ENCODE measurements around the gene NR2C2.

Gene NR2C2

DNA sequence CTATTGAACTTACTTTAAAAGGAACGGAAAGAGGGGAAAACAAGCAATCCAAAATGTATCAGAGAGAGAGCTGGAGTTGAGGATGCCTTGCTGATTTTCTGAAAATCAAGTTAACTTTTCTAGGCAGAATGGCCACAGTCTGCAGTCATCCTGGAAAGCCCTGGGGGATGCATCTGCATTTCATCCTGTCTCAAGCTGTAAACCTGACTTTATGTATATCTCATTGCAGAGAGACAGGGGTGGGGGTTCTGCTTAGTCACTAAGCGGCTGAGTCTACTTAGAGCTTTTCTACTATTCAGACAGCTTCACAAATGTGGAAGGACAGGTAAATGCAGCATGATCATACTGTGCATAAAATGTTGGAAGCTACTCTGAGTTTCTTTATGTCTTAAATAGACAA lies 76.3 kb downstream of the NR2C2 start:
- no peak for DNase-seq (ENCODE audit: low spot score)

DNA sequence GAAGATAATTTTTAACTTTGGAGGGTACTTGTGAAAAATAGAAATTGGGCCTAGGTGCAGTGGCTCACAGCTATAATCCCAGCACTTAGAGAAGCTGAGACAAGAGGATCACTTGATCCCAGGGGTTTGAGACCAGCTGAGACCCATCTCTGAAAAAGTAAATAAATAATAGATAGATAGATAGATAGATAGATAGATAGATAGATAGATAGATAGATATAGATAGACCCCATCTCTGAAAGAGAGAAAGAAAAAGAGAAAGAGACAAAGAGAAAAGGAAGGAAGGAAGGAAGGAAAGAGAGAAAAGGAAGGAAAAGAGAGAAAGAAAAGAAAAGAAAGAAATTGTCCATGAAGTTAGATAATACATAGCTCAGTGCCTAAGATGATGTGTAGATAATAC lies 82.2 kb downstream of the NR2C2 start:
- DNase-seq (ENCODE audit: low spot score): no peak

DNA sequence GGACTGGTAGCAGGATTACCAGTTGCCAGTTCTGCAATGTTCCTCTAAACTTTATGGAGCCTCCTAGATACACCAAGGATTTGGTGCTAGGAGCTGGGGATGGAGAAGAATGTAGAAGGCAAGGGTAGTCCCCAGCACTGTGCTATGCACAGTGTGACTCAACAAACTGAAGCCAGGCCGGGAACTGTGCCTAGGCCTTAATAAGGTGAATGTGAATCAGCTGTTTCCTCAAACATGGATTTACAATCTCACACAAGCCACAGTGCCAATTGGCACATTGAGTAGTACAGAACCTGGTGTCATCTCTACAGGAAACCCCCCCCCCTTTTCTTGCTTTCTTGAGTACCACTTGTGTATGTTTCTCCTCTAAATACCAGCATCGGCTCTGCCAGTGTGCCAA lies 85.3 kb downstream of the NR2C2 start:
- DNase-seq (ENCODE audit: low spot score): no peak

DNA sequence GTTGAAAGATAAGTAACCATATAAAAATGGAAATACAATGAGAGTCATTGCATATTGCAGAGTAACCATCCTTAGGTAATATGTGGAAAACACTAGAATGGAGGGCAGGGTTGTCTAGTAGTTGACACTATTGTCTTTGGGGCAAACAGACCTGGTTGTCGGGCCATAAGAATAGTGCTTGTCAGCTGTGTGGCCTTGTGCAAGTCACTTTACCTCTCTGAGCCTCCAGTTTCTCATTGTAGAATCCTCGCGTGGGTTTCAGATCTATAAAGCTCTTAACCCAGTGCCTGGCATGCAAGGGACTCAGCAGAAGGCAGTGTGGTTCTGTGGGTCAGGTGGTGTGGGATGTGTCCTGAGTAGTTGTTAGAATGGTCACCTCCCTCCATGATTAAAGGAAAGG lies 85.7 kb downstream of the NR2C2 start:
- no peak for DNase-seq (ENCODE audit: low spot score)

DNA sequence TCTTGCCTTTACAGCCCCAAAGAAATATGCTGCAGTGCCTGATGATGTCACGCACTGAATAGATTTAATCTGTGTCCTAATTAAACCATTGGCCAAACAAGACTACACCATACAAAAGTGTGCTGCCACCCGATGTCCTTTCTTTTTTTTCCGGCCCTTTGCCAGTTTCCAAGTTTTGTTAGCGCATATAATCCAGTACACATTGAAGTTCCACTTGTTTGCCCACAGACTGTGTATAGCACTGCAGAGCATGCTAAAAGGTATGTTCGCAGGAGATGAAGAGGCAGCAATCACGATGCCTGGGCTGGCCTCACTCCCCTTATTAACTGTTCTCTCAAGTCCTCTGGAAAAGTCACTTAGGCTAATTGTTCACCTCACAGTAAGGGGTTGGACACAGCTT lies 90.9 kb downstream of the NR2C2 start:
- no peak for DNase-seq (ENCODE audit: low spot score)

DNA sequence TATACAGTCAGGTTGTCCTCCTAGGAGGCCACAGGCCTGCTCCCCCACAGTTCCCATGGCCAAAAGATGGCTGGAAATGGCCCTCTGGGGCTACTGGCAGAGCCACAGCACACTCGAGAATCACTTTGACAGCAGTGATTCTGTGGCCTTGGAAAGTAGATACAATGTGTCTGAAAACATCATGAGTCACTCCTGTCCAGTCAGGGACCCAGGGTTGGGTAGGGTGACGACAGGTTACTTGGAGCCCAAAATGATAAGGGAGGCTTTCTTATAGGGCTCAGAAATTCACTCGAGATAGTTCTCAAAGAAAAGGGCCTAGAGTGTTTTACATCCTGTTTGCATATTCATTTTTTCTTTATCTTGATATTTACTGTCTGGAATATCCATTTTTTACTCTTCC lies 93.5 kb downstream of the NR2C2 start:
- DNase-seq (ENCODE audit: low spot score): no peak

DNA sequence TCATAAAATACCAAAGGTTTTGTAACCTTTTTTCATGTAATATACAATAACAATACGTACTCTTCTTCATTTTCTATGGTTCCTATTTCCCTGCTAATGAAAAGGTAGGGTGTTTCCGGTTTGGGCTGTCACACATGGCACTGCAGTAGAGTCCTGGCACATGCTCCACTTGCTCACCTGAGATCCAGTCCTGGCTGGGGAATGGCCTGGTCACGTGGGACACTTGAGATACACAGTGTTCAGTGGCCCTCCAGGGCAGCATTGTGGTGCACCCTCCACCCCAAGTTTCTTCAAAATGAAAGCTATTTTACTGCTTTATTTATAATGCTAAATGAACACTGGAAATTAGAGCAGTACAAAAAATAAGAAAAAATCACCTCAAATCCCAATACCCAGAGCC lies 94.6 kb downstream of the NR2C2 start:
- no peak for DNase-seq (ENCODE audit: low spot score)

DNA sequence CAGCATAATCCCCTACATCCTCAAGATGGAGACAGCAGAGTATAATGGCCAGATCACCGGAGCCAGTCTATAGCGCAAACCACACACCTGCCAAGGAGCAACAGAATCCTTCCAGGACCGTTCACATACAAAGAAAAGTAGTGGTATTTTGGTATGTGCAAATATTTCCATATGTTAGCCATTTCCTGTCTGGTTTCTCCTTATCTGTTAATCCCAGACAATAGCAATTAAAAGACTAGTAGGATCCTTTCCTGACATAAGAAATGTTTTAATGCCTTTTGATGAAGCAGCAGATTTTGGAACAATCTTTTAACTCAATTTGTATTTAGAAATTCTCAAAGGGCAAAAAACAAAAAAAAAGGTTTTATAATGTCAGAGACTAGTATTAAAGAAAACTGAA lies 95.6 kb downstream of the NR2C2 start:
- DNase-seq (ENCODE audit: low spot score): no peak

DNA sequence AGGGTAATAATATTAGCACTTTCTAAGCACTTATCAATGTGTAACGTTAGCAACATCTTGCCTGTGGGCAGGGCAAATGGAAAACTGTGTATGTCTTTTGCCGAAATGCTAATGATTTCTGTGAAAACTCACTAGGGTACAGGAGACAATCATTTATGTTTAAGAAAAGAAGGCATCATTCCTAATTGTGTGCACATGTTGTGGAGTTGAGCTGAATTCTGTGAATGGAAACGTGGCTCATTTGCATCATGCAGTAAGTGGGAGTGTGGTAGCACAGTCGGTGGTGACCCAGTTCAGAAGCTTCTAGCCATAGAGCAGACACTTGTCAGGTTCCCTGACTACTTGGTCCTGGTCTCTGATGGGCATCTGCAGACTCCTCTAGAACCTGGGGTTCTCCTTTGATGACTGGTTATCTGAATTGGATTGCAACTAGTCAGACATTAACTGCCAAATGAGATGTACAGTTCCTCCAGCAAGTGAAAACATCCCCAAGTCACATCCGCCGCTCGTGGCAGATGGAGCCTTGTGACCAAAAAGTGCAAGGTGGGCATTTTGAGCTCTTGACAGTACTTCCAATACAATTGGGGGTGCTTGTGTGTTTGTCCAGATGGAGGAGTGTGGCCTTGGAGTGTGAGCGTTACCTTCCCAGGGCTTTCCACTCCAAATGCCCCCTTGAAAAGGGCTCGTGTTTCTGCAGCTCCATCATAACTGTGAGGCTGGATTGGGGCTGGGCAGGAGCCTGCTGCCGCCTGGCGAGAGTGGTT lies 96.2 kb downstream of the NR2C2 start:
- no peak for DNase-seq (ENCODE audit: low spot score)

DNA sequence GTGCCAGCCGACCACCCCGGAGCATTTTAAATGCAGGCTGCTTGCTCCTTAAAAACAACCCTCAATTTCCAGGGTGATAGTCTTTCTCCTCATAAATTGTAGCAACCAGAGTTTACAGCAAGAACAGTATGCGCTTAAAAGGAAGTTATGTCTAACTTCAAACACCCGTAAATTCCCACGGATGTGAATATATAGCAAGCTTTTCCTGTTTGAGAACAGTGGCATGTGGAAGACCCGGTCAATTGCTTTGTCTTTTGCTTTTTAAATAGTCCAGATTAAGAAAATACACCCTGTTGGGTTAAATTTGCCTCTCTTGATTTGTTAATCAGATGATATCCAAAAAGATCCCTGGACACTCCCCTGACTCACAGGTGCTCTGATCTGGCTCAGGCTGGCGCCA lies 96.9 kb downstream of the NR2C2 start:
- DNase-seq (ENCODE audit: low spot score): no peak

DNA sequence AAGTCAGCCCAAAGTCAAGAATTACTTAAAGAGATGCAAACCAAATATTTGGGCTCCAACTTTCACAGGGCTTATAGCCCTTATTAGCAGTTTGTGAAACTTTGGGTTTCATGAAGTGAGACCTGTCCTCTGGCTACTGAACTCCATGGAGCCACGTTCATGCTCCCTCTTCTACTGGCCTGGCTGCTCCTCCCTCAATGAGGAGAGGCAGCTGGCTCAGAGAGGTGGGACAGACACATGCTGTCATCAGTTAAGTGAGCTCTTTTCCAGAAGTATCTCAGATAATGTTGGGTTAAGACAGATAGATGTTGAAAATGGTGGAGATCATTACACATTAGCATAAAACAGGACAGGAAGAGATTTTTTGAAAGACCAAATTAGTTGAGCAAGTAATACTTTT lies 98.3 kb downstream of the NR2C2 start:
- no peak for DNase-seq (ENCODE audit: low spot score)

DNA sequence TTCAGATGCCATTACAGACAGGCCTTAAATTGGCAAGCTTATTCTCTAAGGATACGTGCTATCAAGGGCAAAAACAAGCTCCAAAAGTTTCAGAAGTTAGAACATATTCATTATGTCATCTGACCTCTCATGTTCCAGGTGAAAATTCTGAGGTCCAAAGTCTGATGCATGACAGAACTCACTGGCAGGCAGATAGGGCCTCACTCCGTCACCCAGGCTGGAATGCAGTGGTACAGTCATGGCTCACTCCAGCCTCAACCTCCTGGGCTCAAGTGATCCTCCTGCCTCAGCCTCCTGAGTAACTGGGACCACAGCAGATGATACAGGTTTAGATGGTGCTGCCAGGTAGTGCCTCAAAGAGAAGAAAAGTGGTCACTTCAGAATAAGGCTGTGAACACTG lies 102.2 kb downstream of the NR2C2 start:
- no peak for DNase-seq (ENCODE audit: low spot score)

DNA sequence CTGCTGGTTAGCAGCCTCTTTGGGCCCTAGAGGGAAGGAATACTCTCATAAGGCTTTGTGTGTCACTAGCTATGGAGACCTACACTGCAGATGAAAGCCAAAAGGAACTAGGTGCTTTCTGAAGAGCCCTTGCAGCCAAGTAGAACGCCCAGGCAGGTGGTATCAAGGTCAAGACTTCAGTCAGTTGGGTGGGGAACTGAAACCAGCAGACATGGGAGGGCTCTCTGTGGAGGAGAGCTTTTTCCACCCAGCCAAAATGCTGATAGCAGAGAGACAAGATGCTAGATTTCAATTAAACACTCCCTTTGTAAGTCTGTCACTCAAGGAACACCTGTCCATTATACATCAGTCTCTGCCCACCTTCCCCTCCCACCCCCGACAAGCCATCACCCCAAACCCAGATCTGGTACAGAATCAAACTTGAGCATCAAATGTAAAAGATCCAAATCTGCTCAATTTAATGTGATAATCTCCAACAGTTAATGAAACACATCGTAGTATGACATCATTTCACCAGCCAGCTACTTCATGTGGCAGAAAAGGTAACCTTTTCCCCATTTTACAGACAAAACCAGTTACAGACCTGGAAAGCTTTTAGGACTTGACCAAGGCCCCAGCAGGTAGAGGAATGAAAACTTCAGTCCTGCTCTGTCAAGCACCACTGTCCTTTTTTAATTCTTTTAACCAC lies 103.2 kb downstream of the NR2C2 start:
- DNase-seq (ENCODE audit: low spot score): no peak

DNA sequence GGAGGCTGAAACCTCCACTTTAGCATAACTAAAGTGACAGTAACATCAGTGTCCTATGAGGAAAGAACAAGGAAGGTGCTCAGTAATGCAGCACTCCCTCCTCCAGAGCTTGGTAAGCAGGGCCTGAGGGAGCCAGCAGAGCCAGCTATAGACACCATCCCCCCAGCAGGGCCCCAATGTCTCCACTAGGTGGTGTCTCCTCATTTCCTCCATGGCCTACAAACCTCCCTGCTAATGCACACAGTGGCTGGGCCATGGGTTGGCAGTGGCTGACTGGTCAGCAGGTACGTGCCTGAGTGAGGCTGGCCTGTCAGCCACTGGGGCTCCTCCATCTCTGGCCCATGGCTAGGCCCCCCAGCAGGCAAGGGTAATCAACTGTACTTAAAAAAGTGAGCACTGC lies 104.1 kb downstream of the NR2C2 start:
- peak; percentile 59 for DNase-seq (ENCODE audit: low spot score)

DNA sequence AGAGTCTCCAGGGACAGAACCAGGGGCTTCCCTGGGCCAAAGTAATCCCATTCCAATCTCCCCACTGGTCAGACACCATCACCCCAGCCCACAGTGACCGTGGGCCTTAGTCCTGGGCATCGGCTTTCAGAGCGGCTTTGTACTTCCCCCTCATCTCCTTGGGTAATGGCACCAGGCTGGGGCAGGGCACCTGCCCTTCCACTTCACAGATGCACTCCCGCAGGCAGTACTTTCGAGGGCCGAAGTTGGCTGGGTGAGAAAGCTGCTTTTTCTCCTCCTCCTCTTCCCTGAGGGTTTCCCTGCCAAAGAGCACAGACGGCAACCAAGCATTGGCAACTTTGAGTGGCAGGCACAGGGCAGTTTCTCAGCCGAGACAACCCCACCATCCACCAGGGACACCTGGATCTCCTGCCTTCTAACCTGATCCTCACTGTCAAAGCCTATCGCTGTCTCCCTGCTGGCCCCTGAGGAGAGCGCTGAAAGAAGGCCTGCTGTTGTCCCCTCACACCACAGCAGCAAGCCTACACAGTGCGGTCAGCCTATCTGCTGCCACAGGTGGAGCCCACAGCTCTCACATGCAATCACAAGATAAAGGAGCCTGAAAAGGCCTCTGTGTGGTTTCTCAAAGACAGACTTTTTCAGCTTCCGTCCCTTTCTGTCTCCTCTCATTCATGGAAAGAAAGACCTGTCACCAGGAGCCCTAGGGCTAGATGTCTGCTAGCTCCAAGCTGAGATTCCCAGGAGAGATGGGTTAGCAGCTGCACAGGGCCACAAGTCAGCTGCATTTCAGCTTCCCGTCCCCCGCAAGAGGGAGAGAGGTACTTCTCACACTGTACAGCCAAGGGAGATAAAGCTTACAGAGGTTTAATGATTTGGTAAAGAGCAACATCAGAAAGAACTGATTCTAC lies 105.2 kb downstream of the NR2C2 start:
- no peak for DNase-seq (ENCODE audit: low spot score)

DNA sequence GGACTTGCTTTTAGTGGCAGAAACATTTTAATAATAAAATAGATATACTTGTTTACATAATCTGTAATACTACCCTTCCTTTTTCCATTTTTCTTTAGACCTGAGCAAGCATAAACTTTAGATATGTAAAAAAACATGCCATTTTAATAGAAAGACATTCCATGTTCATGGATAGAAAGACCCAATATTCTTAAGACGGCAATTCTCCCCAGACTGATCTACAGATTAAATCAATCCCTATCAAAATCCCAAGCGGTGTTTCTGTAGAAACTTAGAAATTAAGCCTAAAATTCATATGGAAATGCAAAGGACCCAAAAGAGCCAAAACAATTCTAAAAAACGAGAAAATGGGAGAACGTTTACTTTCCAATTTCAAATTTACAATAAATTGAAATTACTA lies 106.2 kb downstream of the NR2C2 start:
- DNase-seq (ENCODE audit: low spot score): no peak

DNA sequence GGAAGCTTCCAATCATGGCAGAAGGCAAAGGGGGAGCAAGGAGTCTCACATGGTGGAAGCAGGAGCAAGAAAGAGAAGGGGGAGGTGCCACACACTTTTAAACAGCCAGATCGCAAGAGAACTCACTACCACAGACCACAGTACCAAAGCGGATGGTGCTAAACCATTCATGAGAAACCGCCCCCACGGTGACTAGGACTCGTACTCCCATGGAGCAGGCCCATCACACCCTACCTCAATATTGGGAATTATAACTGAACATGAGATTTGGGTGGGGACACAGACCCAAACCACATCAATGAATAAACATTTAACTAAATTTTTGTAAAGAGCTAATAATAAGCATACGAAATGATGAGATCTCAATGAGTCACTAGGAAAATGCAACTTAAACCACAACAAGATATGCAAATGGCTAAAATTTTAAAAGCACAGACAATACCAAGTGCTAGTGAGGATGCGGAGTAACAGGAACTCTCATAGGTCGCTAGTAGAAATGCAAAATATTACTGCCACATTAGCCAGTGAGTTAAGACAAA lies 107.7 kb downstream of the NR2C2 start:
- peak; percentile 34 for DNase-seq (ENCODE audit: low spot score)

DNA sequence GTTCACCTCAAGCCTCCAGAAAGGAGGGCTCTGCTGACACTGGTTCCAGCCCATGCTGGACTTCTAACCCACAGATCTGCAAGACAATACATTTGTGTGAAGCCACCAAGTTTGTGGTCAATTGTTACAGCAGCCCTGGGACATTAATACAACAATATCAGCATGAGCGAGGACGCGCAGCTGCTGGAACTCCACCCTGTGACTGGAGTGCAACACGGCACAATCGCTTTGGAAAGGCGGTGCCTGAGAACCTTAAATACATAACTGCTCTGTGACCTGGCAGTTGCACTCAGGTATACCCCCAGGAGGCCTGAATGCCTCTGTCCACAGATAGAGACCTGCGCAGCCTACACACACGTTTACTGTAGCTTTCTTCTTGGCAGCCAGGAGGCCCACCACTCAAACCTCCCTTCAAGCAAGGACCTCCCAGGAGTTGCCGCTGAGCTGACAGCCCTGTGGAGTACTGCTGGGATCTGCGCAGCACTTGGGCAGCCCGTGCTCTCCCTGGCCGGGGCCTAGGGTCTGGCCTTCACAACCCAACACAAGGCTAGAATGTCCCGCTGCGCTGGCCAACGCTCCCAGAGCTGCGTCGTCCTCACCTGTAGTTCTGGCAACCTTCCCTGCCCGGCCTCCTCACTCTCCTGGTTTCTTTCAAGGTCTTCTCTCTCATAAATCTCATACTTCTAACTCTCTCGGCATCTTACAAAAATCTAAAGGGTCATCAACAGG lies 109.5 kb downstream of the NR2C2 start:
- DNase-seq (ENCODE audit: low spot score): no peak

DNA sequence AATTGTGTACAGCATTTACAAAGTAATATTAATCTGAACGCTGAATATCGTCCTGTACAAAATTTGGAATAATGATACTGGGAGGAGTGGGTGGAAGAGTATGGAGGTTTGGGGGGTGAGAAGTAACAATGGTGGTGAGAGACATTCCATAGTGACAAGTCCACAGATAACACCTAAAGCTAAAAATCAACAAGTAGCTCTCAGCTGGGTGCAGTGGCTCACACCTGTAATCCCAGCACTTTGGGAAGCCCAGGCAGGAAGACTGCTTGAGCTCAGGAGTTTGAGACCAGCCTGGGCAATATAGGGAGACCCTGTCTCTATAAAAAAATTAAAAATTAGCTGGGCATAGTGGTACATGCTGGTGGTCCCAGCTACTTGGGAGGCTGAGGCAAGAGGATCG lies 112.6 kb downstream of the NR2C2 start:
- DNase-seq (ENCODE audit: low spot score): no peak

DNA sequence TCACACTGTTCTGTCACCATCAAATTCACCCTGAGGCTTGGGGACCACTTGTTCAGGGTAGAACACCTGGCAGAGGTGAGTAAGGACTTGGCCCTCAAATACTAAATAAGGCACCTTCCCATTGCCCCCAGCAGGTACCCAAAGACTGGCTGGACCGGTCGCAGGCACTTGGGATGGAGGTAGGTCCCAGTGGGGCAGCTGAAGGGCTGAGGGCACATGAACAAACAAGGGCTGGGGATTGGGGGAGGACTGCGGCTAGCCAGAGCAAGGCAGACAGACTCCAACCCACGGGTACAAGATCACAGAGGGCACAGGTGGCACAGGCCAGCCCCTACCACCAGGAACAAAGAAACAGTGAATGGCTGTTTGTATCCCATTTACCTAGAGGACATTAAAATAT lies 115.9 kb downstream of the NR2C2 start:
- DNase-seq (ENCODE audit: low spot score): no peak

DNA sequence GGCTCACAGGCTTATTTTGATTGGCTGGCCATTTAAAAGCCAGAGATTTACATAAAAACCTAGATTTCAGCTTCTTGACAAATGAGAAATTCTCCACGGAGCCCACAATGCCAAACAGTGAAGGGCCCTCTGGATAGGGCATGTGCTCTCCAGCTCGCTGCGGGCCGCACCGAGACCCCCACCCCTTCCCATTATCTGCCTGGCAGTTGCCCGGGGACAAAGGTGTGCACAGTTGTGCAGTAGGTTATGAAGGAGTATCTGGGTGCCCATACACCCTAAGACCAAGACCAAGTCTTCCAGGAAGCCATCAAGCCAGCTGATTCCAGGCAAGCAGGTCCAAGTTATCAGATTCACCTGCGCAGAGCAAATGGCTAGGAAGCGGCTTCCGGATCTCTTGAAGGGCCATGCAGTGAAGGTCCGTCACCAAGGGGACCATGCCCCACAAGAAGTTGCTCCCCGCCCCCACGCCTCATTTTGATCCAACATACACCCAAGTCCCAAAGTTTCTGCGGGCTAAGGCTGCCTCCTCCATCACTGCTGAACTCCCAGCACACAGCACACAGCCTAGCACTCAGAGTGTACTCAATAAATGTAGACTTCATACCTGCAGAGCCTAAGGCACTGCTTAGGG lies 116.4 kb downstream of the NR2C2 start:
- no peak for DNase-seq (ENCODE audit: low spot score)

Measured in hepatic stellate cell (primary cell).